Mesendoderm (in vitro differentiated cells): ENCODE data around the gene ABHD6.

Experiments used
- DNase-seq: peaks from one replicate; pipeline ENCODE4 v3.0.0; 2013
- H2AK5ac ChIP-seq: 2 replicates; pipeline ENCODE4 v1.6.1; 2013; ENCODE audit warnings: low read length, inconsistent platforms
- H2BK120ac ChIP-seq: 2 replicates; pipeline ENCODE4 v1.6.1; 2013; ENCODE audit warnings: low read depth, mild to moderate bottlenecking, low read length, moderate library complexity, mixed read lengths
- H2BK15ac ChIP-seq: replicated peaks from 2 replicates; pipeline ENCODE4 v1.6.1; 2013; ENCODE audit warnings: low read depth, mild to moderate bottlenecking, moderate library complexity
- H2BK5ac ChIP-seq: 2 replicates; pipeline ENCODE4 v1.6.1; 2013; ENCODE audit warnings: low read length, inconsistent platforms
- H3K18ac ChIP-seq: 2 replicates; pipeline ENCODE4 v1.6.1; 2013; ENCODE audit warnings: mild to moderate bottlenecking, low read length, mixed read lengths
- H3K23ac ChIP-seq: one replicate; pipeline ENCODE4 v1.6.1; 2013; ENCODE audit warnings: low read length
- H3K27ac ChIP-seq: 2 replicates; pipeline ENCODE4 v1.5.1; 2013; ENCODE audit warnings: low read depth, mild to moderate bottlenecking, inconsistent platforms, low read length, moderate library complexity
- H3K27me3 ChIP-seq: 2 replicates; pipeline ENCODE4 v1.6.1; 2013; ENCODE audit warnings: low read length, control low read depth, mild to moderate bottlenecking, inconsistent platforms; ENCODE audit not compliant: insufficient read depth, poor library complexity
- H3K36me3 ChIP-seq: 2 replicates; pipeline ENCODE4 v1.6.1; 2013; ENCODE audit warnings: low read length, inconsistent platforms; ENCODE audit not compliant: control insufficient read depth, insufficient read depth
- H3K4ac ChIP-seq: one replicate; pipeline ENCODE4 v1.6.1; 2013; ENCODE audit warnings: low read depth, mild to moderate bottlenecking, low read length, moderate library complexity
- H3K4me1 ChIP-seq: 2 replicates; pipeline ENCODE4 v1.6.1; 2013; ENCODE audit warnings: low read depth, low read length, inconsistent platforms; ENCODE audit not compliant: control insufficient read depth
- H3K4me2 ChIP-seq: 2 replicates; pipeline ENCODE4 v1.6.1; 2013; ENCODE audit warnings: low read length
- H3K4me3 ChIP-seq: 2 replicates; pipeline ENCODE4 v1.5.1; 2013; ENCODE audit warnings: mild to moderate bottlenecking, low read length
- H3K56ac ChIP-seq: one replicate; pipeline ENCODE4 v1.6.1; 2013; ENCODE audit warnings: low read length
- H3K79me1 ChIP-seq: 2 replicates; pipeline ENCODE4 v1.6.1; 2013; ENCODE audit warnings: low read length, inconsistent platforms
- H3K79me2 ChIP-seq: 2 replicates; pipeline ENCODE4 v1.6.1; 2013; ENCODE audit warnings: mild to moderate bottlenecking, low read length; ENCODE audit not compliant: control insufficient read depth, insufficient read depth
- H3K9ac ChIP-seq: 2 replicates; pipeline ENCODE4 v1.6.1; 2013; ENCODE audit warnings: low read length, inconsistent platforms
- H4K5ac ChIP-seq: one replicate; pipeline ENCODE4 v1.6.1; 2013; ENCODE audit warnings: low read length
- H4K8ac ChIP-seq: one replicate; pipeline ENCODE4 v1.6.1; 2013; ENCODE audit warnings: low read depth, mild to moderate bottlenecking, control low read depth, low read length, moderate library complexity
- whole genome bisulfite sequencing: extraction: QIAGEN DNeasy Blood & Tissue Kit; methylation state at CpG from one replicate; pipeline ENCODE4 v1.1.7; 2013; ENCODE audit warnings: low lambda C conversion rate, missing lambda C conversion rate; ENCODE audit not compliant: insufficient coverage; ENCODE audit errors: extremely low coverage; 5-methylcytosine and 5-hydroxymethylcytosine counted together

The ABHD6 gene

GRCh38 chr3:58325525-58325992, 88.0 kb downstream of the ABHD6 start:
- no peak overlapping the region for H3K56ac ChIP-seq
- H4K8ac ChIP-seq: no peak overlapping the region
- no peak overlapping the region for H3K4me3 ChIP-seq
- no peak for DNase-seq
- H3K36me3 ChIP-seq: no peaks in the 10 kb centered on the region
- no peak overlapping the region for H3K23ac ChIP-seq
- no CpG with 5 or more reads among the region's 2 CpGs for WGBS
- H2BK5ac ChIP-seq: no peak overlapping the region
- no peak overlapping the region for H2BK120ac ChIP-seq
- no peak overlapping the region for H3K9ac ChIP-seq
- no peak overlapping the region for H3K18ac ChIP-seq
- H3K4me2 ChIP-seq: no peak overlapping the region
- H2BK15ac ChIP-seq: no peak overlapping the region
- no peak overlapping the region for H3K4ac ChIP-seq
- no peak overlapping the region for H3K27ac ChIP-seq
- no peaks in the 10 kb centered on the region for H3K27me3 ChIP-seq
- no peaks in the 10 kb centered on the region for H3K4me1 ChIP-seq
- H4K5ac ChIP-seq: no peak overlapping the region
- no peaks in the 10 kb centered on the region for H3K79me2 ChIP-seq
- no peaks in the 10 kb centered on the region for H3K79me1 ChIP-seq
- H2AK5ac ChIP-seq: no peak overlapping the region

GRCh38 chr3:58326267-58326900, 88.8 kb downstream of the ABHD6 start:
- WGBS: no CpG with 5 or more reads among the region's 8 CpGs
- Histone ChIP-seq H4K8ac (no peak overlapping the region), H3K56ac (no peak overlapping the region), H3K23ac (no peak overlapping the region), H3K27me3 (no peaks in the 10 kb centered on the region), H3K27ac (no peak overlapping the region), H3K4ac (no peak overlapping the region), H2BK15ac (no peak overlapping the region), H2BK120ac (no peak overlapping the region), H3K9ac (no peak overlapping the region), H2BK5ac (no peak overlapping the region), H3K4me1 (no peaks in the 10 kb centered on the region), H3K79me2 (no peaks in the 10 kb centered on the region), H3K4me3 (no peak overlapping the region), H3K4me2 (no peak overlapping the region), H2AK5ac (no peak overlapping the region), H3K18ac (no peak overlapping the region), H3K79me1 (no peaks in the 10 kb centered on the region), H4K5ac (no peak overlapping the region), H3K36me3 (no peaks in the 10 kb centered on the region)
- DNase-seq: no peak

- Histone ChIP-seq H2BK120ac (no peak overlapping the region), H3K79me1 (no peaks in the 10 kb centered on the region), H3K36me3 (no peaks in the 10 kb centered on the region), H4K5ac (no peak overlapping the region), H3K4ac (no peak overlapping the region), H3K4me3 (no peak overlapping the region), H3K4me1 (no peaks in the 10 kb centered on the region), H2BK15ac (no peak overlapping the region), H2AK5ac (no peak overlapping the region), H3K23ac (no peak overlapping the region), H3K79me2 (no peaks in the 10 kb centered on the region), H3K27ac (no peak overlapping the region), H3K18ac (no peak overlapping the region), H3K9ac (no peak overlapping the region), H3K27me3 (no peaks in the 10 kb centered on the region), H3K56ac (no peak overlapping the region), H2BK5ac (no peak overlapping the region), H4K8ac (no peak overlapping the region), H3K4me2 (no peak overlapping the region)
- no CpG with 5 or more reads among the region's 8 CpGs for WGBS
- DNase-seq: no peak
Measured at GRCh38 chr3:58329150-58329921, 91.7 kb downstream of the ABHD6 start.

GRCh38 chr3:58329922-58330413, 92.4 kb downstream of the ABHD6 start:
- H3K4me1 ChIP-seq: no peaks in the 10 kb centered on the region
- H3K4ac ChIP-seq: no peak overlapping the region
- no CpG with 5 or more reads among the region's 5 CpGs for WGBS

GRCh38 chr3:58331593-58332152, 94.1 kb downstream of the ABHD6 start:
- H2BK15ac ChIP-seq: no peak overlapping the region
- DNase-seq: no peak
- no peak overlapping the region for H3K27ac ChIP-seq
- H3K56ac ChIP-seq: no peak overlapping the region
- no peak overlapping the region for H2BK120ac ChIP-seq
- no peaks in the 10 kb centered on the region for H3K4me1 ChIP-seq
- H4K5ac ChIP-seq: no peak overlapping the region
- no peak overlapping the region for H2BK5ac ChIP-seq
- H3K18ac ChIP-seq: no peak overlapping the region
- no peak overlapping the region for H3K4ac ChIP-seq
- H4K8ac ChIP-seq: no peak overlapping the region
- no peak overlapping the region for H3K4me2 ChIP-seq
- no peak overlapping the region for H3K23ac ChIP-seq
- H3K4me3 ChIP-seq: no peak overlapping the region
- H3K9ac ChIP-seq: no peak overlapping the region
- WGBS: no CpG with 5 or more reads among the region's 4 CpGs
- H3K36me3 ChIP-seq: no peaks in the 10 kb centered on the region
- H2AK5ac ChIP-seq: no peak overlapping the region
- H3K27me3 ChIP-seq: no peaks in the 10 kb centered on the region
- no peaks in the 10 kb centered on the region for H3K79me1 ChIP-seq
- H3K79me2 ChIP-seq: no peaks in the 10 kb centered on the region

More at GRCh38 chr3:58329922-58330413, 92.4 kb downstream of the ABHD6 start:
- H3K23ac ChIP-seq: no peak overlapping the region
- no peak overlapping the region for H2BK120ac ChIP-seq
- DNase-seq: no peak
- H3K9ac ChIP-seq: no peak overlapping the region
- no peak overlapping the region for H3K18ac ChIP-seq
- H3K79me2 ChIP-seq: no peaks in the 10 kb centered on the region
- H3K27me3 ChIP-seq: no peaks in the 10 kb centered on the region
- H3K36me3 ChIP-seq: no peaks in the 10 kb centered on the region
- no peaks in the 10 kb centered on the region for H3K79me1 ChIP-seq
- H4K8ac ChIP-seq: no peak overlapping the region
- H2BK15ac ChIP-seq: no peak overlapping the region
- H3K4me2 ChIP-seq: no peak overlapping the region
- H2AK5ac ChIP-seq: no peak overlapping the region
- no peak overlapping the region for H3K4me3 ChIP-seq
- H3K56ac ChIP-seq: no peak overlapping the region
- H3K27ac ChIP-seq: no peak overlapping the region
- H4K5ac ChIP-seq: no peak overlapping the region
- H2BK5ac ChIP-seq: no peak overlapping the region
